ENCODE results near the gene PPP1CB. TPM values are rescaled to one million over a fixed set of nuclear protein-coding genes. Genes with fewer than 3 reads are reported as not detected.

The PPP1CB gene
- total RNA-seq, 1 experiment from 2014 or later = 190 TPM

- ChIA-PET POLR2A (interaction anchor here (0.9 kb wide), 1 partner anchor 26 kb away, joined by 3 read pairs; no protein-coding TSS in a partner anchor), CTCF (interaction anchor here (0.9 to 1.7 kb wide), 2 partner anchors 44 to 115 kb away, joined by 3 to 9 read pairs; no protein-coding TSS in a partner anchor)
- intact Hi-C loops (cut with micrococcal nuclease; ENCODE audit: unreplicated experiment) = no loop called here
- Histone ChIP-seq H3K4me1 (peaks cover 14% of the 10 kb centered on the region), H3K9me3 (no peaks in the 10 kb centered on the region), H3K4me3 (ENCODE audit: low read depth, low read length) (no peak overlapping the region), H3K36me3 (ENCODE audit: control insufficient read depth, insufficient read depth, low read length) (no peaks in the 10 kb centered on the region), H3K27me3 (replicated peaks; ENCODE audit: control insufficient read depth, insufficient read depth, low read length) (no peaks in the 10 kb centered on the region)
- DNase-seq = peak; percentile 46 to 56
- Mint-ChIP-seq H3K4me3 (ENCODE audit: unreplicated experiment) (no peak overlapping the region), H3K4me1 (ENCODE audit: low read depth, unreplicated experiment) (peaks cover 4% of the 10 kb centered on the region), H3K36me3 (ENCODE audit: insufficient read depth, unreplicated experiment) (no peaks in the 10 kb centered on the region), H3K27me3 (ENCODE audit: insufficient read depth, unreplicated experiment) (no peaks in the 10 kb centered on the region), H3K27ac (ENCODE audit: unreplicated experiment) (peak overlapping the region; percentile 11), H3K9me3 (ENCODE audit: unreplicated experiment) (peaks cover 17% of the 10 kb centered on the region)
- BruUV-seq (replicated peaks) = no TSS peak
- TF ChIP-seq CTCF (IDR thresholded peaks at IDR 0.05; ENCODE audit: insufficient read depth in 1 of 2, low read depth in 1 of 2, low read length in 1 of 2, severe bottlenecking in 1 of 2, unreplicated experiment in 1 of 2) = no peak
These were observed 42.5 kb upstream of the PPP1CB start for GRCh38 chr2:28709101-28709500.

- no TSS peak for BruUV-seq (replicated peaks)
- H3K27me3 ChIP-seq (replicated peaks; ENCODE audit: control insufficient read depth, insufficient read depth, low read length) = no peaks in the 10 kb centered on the region
- ChIA-PET POLR2A (no interaction called here), CTCF (interaction anchor here (1.2 kb wide), 1 partner anchor 116 kb away, joined by 5 read pairs; no protein-coding TSS in a partner anchor)
- intact Hi-C loops (cut with micrococcal nuclease; ENCODE audit: unreplicated experiment) = no loop called here
- no peaks in the 10 kb centered on the region for H3K27me3 Mint-ChIP-seq (ENCODE audit: insufficient read depth, unreplicated experiment)
- peaks cover 14% of the 10 kb centered on the region for H3K4me1 ChIP-seq
- no peak for TF ChIP-seq CTCF (IDR thresholded peaks at IDR 0.05; ENCODE audit: insufficient read depth in 1 of 2, low read depth in 1 of 2, low read length in 1 of 2, severe bottlenecking in 1 of 2, unreplicated experiment in 1 of 2)
- H3K36me3 ChIP-seq (ENCODE audit: control insufficient read depth, insufficient read depth, low read length) = no peaks in the 10 kb centered on the region
- peaks cover 7% of the 10 kb centered on the region for H3K4me1 Mint-ChIP-seq (ENCODE audit: low read depth, unreplicated experiment)
- DNase-seq = no peak
- H3K9me3 ChIP-seq = no peaks in the 10 kb centered on the region
- no peak overlapping the region for H3K27ac Mint-ChIP-seq (ENCODE audit: unreplicated experiment)
- no peaks in the 10 kb centered on the region for H3K36me3 Mint-ChIP-seq (ENCODE audit: insufficient read depth, unreplicated experiment)
- H3K9me3 Mint-ChIP-seq (ENCODE audit: unreplicated experiment) = peaks cover 15% of the 10 kb centered on the region
- H3K4me3 Mint-ChIP-seq (ENCODE audit: unreplicated experiment) = no peak overlapping the region
- no peak overlapping the region for H3K4me3 ChIP-seq (ENCODE audit: low read depth, low read length)
These were observed 41.1 kb upstream of the PPP1CB start for GRCh38 chr2:28710545-28710944.

- Mint-ChIP-seq H3K4me1 (ENCODE audit: low read depth, unreplicated experiment) (peaks cover 29% of the 10 kb centered on the region), H3K27me3 (ENCODE audit: insufficient read depth, unreplicated experiment) (no peaks in the 10 kb centered on the region), H3K27ac (ENCODE audit: unreplicated experiment) (peak overlapping the region; percentile 20), H3K4me3 (ENCODE audit: unreplicated experiment) (no peak overlapping the region), H3K9me3 (ENCODE audit: unreplicated experiment) (no peaks in the 10 kb centered on the region), H3K36me3 (ENCODE audit: insufficient read depth, unreplicated experiment) (peaks cover 6% of the 10 kb centered on the region)
- DNase-seq = no peak
- Histone ChIP-seq H3K9me3 (no peaks in the 10 kb centered on the region), H3K4me1 (peaks cover 33% of the 10 kb centered on the region), H3K36me3 (ENCODE audit: control insufficient read depth, insufficient read depth, low read length) (no peaks in the 10 kb centered on the region), H3K4me3 (ENCODE audit: low read depth, low read length) (no peak overlapping the region), H3K27me3 (replicated peaks; ENCODE audit: control insufficient read depth, insufficient read depth, low read length) (no peaks in the 10 kb centered on the region)
- POLR2A ChIA-PET = interaction anchor here (0.8 kb wide), 1 partner anchor 38 kb away, joined by 4 read pairs; the partner anchor contains the start of gene PPP1CB
- intact Hi-C loops (cut with micrococcal nuclease; ENCODE audit: unreplicated experiment) = no loop called here
- CTCF ChIA-PET = interaction anchor here (0.7 to 0.9 kb wide), 2 partner anchors 49 to 120 kb away, joined by 3 to 4 read pairs; no protein-coding TSS in a partner anchor
- no TSS peak for BruUV-seq (replicated peaks)
- no peak for TF ChIP-seq CTCF (IDR thresholded peaks at IDR 0.05; ENCODE audit: insufficient read depth in 1 of 2, low read depth in 1 of 2, low read length in 1 of 2, severe bottlenecking in 1 of 2, unreplicated experiment in 1 of 2)
These were observed 37.9 kb upstream of the PPP1CB start for GRCh38 chr2:28713577-28714298.

All from Caco-2 (cell line).